Liver (tissue), 3 donors: ENCODE data around the gene PARD3B.

Source experiments
- CTCF ChIP-seq: fragments of 150-350 bp; IDR thresholded peaks from 2 replicates; pipeline ENCODE4 v1.5.1; 2017; ENCODE audit warnings: improper control_type of control experiment, low read depth, low read length; ENCODE audit not compliant: missing input control
- FOXA1 ChIP-seq: IDR thresholded peaks from 2 replicates; pipeline ENCODE4 v1.6.1; 2016; ENCODE audit warnings: antibody characterized with exemption
- JUND ChIP-seq, 2 donors: IDR thresholded peaks; 2 replicates each; pipeline ENCODE4 v1.6.1; 2016; ENCODE audit warnings: antibody characterized with exemption in 2 of 2
- RAD21 ChIP-seq, 2 donors: IDR thresholded peaks; 2 replicates each; pipeline ENCODE4 v1.6.1; 2016; ENCODE audit warnings: antibody characterized with exemption in 2 of 2, mild to moderate bottlenecking in 2 of 2
- SP1 ChIP-seq: IDR thresholded peaks from 2 replicates; pipeline ENCODE4 v1.6.1; 2018; ENCODE audit warnings: antibody characterized with exemption, mild to moderate bottlenecking
- TAF1 ChIP-seq: conservative IDR thresholded peaks from 2 replicates; pipeline ENCODE4 v1.6.1; 2016; ENCODE audit warnings: antibody characterized with exemption, mild to moderate bottlenecking
- YY1 ChIP-seq: IDR thresholded peaks from 2 replicates; pipeline ENCODE4 v1.6.1; 2016; ENCODE audit warnings: antibody characterized with exemption, mild to moderate bottlenecking
- TF ChIP-seq, protein P1 (sequence below): IDR thresholded peaks from 2 replicates; pipeline ENCODE4 v1.6.1; 2016; ENCODE audit warnings: antibody characterized with exemption
- TF ChIP-seq, protein P2 (sequence below): IDR thresholded peaks from 2 replicates; pipeline ENCODE4 v1.6.1; 2016; ENCODE audit warnings: antibody characterized with exemption, mild to moderate bottlenecking
- TF ChIP-seq, protein P3 (sequence below): IDR thresholded peaks from 2 replicates; pipeline ENCODE4 v1.6.1; 2016; ENCODE audit warnings: antibody characterized with exemption
- TF ChIP-seq, protein P4 (sequence below): IDR thresholded peaks from 2 replicates; pipeline ENCODE4 v1.6.1; 2016; ENCODE audit warnings: antibody characterized with exemption
- donor health status: healthy.
- donor health status: healthy.

DNA sequence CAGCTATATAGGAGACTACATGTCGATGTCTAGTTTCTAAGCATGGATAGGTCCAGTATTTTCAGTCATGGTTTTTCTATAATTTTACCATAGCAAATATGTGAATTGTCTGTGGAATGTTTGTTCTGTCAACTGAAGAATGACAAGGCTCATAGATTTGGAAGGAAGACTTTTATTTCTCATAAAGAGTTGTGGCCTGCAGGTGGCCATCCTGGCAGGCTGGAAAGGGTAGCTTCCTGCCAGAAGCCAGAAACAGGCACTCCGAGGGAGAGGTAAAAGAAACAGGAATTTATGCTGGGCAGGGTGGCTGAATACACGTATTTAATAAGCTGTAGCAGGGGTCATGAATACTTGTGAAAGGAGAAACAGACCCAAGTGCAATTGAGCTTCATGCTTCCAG is 182.1 kb downstream of the PARD3B start:
- TF ChIP-seq, protein P1, sequence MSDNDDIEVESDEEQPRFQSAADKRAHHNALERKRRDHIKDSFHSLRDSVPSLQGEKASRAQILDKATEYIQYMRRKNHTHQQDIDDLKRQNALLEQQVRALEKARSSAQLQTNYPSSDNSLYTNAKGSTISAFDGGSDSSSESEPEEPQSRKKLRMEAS: no peak
- no peak for TF ChIP-seq CTCF
- no peak for TF ChIP-seq TAF1
- TF ChIP-seq, protein P2, sequence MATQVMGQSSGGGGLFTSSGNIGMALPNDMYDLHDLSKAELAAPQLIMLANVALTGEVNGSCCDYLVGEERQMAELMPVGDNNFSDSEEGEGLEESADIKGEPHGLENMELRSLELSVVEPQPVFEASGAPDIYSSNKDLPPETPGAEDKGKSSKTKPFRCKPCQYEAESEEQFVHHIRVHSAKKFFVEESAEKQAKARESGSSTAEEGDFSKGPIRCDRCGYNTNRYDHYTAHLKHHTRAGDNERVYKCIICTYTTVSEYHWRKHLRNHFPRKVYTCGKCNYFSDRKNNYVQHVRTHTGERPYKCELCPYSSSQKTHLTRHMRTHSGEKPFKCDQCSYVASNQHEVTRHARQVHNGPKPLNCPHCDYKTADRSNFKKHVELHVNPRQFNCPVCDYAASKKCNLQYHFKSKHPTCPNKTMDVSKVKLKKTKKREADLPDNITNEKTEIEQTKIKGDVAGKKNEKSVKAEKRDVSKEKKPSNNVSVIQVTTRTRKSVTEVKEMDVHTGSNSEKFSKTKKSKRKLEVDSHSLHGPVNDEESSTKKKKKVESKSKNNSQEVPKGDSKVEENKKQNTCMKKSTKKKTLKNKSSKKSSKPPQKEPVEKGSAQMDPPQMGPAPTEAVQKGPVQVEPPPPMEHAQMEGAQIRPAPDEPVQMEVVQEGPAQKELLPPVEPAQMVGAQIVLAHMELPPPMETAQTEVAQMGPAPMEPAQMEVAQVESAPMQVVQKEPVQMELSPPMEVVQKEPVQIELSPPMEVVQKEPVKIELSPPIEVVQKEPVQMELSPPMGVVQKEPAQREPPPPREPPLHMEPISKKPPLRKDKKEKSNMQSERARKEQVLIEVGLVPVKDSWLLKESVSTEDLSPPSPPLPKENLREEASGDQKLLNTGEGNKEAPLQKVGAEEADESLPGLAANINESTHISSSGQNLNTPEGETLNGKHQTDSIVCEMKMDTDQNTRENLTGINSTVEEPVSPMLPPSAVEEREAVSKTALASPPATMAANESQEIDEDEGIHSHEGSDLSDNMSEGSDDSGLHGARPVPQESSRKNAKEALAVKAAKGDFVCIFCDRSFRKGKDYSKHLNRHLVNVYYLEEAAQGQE: no peak
- TF ChIP-seq JUND (IDR thresholded peaks at IDR 0.05): no peak
- no peak for TF ChIP-seq RAD21 (IDR thresholded peaks at IDR 0.05)
- TF ChIP-seq YY1: no peak
- no peak for TF ChIP-seq SP1
- TF ChIP-seq, protein P3, sequence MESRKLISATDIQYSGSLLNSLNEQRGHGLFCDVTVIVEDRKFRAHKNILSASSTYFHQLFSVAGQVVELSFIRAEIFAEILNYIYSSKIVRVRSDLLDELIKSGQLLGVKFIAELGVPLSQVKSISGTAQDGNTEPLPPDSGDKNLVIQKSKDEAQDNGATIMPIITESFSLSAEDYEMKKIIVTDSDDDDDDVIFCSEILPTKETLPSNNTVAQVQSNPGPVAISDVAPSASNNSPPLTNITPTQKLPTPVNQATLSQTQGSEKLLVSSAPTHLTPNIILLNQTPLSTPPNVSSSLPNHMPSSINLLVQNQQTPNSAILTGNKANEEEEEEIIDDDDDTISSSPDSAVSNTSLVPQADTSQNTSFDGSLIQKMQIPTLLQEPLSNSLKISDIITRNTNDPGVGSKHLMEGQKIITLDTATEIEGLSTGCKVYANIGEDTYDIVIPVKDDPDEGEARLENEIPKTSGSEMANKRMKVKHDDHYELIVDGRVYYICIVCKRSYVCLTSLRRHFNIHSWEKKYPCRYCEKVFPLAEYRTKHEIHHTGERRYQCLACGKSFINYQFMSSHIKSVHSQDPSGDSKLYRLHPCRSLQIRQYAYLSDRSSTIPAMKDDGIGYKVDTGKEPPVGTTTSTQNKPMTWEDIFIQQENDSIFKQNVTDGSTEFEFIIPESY: no peak
- TF ChIP-seq, protein P4, sequence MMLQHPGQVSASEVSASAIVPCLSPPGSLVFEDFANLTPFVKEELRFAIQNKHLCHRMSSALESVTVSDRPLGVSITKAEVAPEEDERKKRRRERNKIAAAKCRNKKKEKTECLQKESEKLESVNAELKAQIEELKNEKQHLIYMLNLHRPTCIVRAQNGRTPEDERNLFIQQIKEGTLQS: no peak
- no peak for TF ChIP-seq FOXA1
